ENCODE data around the gene MDN1.
"Not testable (repeated sequence)": the region's sequence is repeated elsewhere in the genome, so short reads cannot be mapped to it uniquely, and the experiment has no call there.

Gene MDN1

GRCh38 chr6:89819336-89820130, at the start of gene MDN1:
TSS of gene MDN1 (minus strand) at chr6:89819794. CDS start at chr6:89819607, 187 bp downstream.
- peak; percentile 94 for DNase-seq (ENCODE audit: low spot score)

DNA sequence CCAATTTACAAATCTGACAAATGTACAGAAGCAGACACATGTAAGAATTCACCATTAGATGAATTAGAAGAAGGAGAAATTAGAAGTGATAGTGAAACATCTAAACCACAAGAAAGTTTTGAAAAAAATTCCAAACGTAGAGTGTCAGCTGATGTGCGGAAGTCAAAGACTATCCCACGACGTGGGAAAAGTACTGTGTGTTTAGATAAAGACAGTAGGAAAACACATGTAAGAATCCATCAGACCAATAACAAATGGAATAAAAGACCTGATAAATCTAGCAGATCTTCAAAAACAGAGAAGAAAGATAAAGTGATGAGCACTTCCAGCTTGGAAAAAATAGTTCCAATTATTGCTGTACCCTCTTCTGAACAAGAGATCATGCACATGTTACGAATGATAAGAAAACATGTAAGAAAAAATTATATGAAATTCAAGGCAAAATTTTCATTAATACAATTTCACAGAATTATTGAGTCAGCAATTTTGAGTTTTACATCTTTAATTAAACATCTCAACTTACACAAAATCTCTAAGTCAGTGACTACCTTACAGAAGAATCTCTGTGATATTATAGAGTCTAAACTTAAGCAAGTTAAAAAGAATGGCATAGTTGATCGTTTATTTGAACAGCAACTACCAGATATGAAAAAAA, 46.6 kb upstream of the MDN1 start:
- DNase-seq (ENCODE audit: low spot score) = no peak

DNA sequence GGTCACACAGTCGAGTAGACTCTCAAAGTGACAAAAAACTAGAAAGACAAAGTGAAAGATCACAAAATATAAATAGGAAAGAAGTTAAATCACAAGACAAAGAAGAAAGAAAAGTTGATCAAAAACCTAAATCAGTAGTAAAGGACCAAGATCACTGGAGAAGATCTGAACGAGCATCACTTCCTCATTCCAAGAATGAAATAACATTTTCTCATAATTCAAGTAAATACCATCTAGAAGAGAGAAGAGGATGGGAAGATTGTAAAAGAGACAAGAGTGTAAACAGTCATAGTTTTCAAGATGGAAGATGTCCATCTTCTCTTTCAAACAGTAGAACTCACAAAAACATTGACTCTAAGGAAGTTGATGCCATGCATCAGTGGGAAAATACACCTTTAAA, 43.1 kb upstream of the MDN1 start:
- no peak for DNase-seq (ENCODE audit: low spot score)

GRCh38 chr6:89862273-89862672, 42.7 kb upstream of the MDN1 start:
- no peak for DNase-seq (ENCODE audit: low spot score)

GRCh38 chr6:89859744-89860143, 40.1 kb upstream of the MDN1 start:
- peak; percentile 79 for DNase-seq (ENCODE audit: low spot score)

- DNase-seq (ENCODE audit: low spot score) = no peak
Observed at GRCh38 chr6:89858041-89858440, 38.4 kb upstream of the MDN1 start.

- DNase-seq (ENCODE audit: low spot score) = no peak
Observed at GRCh38 chr6:89853068-89853467, 33.5 kb upstream of the MDN1 start.

DNA sequence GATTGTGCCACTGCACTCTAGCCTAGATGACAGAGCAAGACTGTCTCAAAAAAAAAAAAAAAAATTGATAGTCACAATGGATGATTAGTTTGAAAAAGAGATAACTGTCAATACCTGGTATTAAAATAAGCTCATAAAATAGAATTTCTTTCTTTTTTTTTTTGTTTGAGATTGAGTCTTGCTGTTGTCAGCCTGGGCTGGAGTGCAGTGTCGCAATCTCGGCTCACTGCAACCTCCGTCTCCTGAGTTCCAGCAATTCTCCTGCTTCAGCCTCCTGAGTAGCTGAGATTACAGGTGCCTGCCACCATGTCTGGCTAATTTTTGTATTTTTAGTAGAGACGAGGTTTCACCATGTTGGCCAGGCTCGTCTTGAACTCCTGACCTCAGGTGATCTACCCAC, 27.9 kb upstream of the MDN1 start:
- DNase-seq (ENCODE audit: low spot score) = not testable (repeated sequence)

GRCh38 chr6:89843070-89843469, 23.5 kb upstream of the MDN1 start:
- DNase-seq (ENCODE audit: low spot score) = no peak

GRCh38 chr6:89842228-89842627, 22.6 kb upstream of the MDN1 start:
- no peak for DNase-seq (ENCODE audit: low spot score)

DNA sequence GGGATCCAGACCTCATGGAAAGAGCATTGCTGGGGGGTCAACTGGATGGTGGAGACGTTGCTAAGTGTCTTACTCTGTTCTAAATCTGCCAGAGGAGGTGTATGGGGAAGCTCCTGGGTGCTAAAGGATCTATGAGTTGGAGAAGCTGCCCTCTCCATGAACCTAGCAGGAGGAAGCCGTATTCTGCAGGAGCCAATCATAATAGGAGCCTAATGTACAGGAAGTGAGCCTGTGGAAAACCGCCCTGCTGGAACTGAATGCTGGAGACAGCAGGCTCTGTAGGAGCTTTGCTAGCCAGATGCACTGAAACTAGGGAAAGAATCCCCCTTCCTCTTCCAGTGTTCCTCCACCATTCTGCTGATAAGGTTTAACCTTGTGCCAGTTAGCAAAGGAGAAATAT, 20.9 kb upstream of the MDN1 start:
- no peak for DNase-seq (ENCODE audit: low spot score)

DNA sequence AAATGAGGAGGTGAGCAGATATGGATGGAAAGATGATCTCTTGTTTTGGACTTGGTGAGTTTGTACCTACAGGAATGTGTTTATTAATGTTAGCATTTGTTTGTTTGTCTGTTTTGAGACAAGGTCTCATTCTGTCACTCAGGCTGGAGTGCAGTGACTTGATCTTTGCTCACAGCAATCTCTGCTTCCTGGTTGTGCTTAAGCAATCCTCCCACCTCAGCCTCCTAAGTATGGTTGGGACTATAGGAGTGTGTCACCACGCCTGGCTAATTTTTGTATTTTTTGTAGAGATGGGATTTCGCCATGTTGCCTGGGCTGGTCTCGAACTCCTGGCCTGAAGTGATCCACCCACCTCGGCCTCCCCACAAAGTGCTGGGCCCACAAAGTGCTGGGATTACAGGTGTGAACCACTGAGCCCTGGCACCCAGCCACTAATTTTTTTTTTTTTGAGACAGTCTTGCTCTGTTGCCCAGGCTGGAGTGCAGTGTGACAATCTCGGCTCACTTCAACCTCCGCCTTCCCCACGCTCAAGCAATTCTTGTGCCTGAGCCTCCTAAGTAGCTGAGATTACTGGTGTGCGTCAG, 17.1 kb upstream of the MDN1 start:
- no peak for DNase-seq (ENCODE audit: low spot score)

GRCh38 chr6:89834884-89835792, 15.5 kb upstream of the MDN1 start:
- DNase-seq (ENCODE audit: low spot score) = peak; percentile 90

GRCh38 chr6:89830170-89830809, 10.7 kb upstream of the MDN1 start:
- no peak for DNase-seq (ENCODE audit: low spot score)

DNA sequence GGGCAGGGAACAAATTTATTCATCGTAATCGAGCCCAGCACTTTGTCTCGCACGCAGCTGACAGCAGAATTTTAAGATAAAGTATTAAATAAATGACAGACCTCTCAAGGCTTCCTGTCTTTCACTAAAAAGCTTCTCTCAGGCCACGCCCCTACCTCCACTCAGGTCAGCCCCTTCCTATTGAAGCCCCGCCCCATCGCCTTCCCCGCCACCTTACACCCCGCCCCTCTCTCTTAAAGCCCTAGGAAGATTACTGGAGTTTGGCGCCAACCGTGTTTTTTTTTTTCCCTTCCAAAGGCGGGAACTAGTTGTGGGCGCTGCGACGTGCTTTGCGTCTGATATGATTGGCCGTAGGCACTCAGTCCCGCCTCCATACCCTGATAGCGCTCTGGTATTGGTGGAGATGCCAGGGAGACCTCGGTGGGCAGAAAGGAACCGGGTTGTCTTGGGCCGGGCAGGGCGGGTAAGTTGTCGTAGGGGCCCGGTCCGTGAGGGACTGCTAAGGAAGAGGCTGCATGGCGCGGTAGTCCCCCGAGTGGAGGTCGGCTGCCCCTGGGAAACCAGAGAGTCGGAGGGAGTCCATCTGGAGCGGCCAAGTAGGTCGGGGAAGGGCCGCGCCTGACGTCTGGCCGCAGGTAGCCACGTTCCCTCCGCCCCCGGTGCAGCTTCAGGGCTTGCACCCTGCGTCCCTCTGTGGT, 10.0 kb upstream of the MDN1 start, which contains the start of gene CASP8AP2:
TSS of gene CASP8AP2 (plus strand) at position 409 of the 698 bp plus-strand sequence.
- DNase-seq (ENCODE audit: low spot score) = peak; percentile 97

DNA sequence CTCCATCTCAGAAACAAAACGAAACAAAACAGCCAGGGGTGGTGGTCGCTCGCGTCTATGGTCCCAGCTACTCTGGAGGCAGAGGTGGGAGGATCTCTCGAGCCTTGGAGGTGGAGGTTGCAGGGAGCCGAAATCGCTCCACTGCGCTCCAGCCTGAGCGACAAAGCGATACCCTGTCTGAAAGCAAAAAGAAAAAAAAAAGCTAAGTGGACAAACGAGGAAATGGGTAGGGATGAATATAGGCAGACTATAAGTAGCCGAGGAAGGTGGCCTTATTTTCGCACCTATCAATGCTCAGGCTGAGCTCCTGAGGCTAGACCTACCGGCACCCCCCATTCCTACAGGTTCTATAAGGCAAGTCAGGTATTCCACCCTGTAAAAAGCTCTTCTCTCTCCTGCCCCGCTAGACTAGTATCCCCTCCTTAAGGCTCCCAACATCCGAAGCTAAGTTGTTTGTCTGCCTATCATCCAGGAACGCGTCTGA, 9.4 kb upstream of the MDN1 start:
- no peak for DNase-seq (ENCODE audit: low spot score)

DNA sequence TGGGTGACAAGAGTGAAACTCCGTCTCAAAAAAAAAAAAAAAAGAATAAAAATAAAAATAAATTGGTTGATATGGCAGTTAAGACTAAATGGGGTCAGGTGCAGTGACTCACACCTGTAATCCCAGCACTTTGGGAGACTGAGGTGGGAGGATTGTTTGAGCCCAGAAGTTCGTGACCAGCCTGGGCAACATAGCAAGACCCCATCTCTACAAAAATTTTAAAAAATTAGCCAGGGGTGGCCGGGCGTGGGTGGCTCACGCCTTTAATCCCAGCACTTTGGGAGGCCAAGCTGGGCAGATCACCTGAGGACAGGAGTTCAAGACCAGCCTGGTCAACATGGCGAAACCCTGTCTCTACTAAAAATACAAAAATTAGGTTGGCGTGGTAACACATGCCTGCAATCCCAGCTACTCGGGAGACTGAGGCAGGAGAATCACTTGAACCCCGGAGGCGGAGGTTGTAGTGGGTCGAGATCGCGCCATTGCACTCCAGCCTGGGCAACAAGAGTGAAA, 8.9 kb upstream of the MDN1 start:
- not testable (repeated sequence) for DNase-seq (ENCODE audit: low spot score)

DNA sequence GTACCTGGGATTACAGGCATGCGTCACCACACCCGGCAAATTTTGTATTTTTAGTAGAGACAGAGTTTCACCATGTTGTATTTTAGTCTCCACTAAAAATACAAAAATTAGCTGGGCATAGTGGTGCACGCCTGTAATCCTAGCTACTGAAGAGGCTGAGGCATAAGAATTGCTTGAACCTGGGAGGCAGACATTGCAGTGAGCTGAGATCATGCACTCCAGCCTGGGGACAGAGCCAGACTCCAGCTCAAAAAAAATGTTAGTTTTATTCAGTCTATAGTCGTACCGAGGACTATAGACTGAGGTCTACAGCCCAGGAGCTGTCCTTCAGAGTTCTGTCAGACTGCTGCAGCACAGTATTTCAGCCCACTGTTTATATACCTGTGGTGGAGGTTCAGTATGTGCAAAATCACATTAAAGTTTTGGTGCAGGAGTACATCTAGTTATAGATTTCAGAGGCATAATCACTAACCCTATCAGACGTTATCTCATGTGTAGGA, 6.5 kb upstream of the MDN1 start:
- no peak for DNase-seq (ENCODE audit: low spot score)

DNA sequence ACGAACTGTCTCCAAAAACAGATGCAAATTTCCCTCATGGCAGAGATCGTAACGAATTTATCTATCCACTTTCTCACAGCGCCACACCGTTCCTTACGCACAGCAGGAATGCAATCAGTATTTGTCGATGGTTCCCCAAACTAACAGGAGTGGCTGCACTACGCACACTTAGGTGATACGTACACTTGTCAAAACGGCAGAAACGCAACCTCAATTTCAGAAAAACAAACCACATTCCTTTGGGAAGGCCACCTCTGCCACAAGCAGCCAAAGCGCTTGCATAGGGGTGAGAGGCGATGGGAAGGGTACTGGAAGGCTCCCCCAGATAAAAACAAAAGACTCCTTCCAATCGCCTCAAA, 638 bp downstream of the MDN1 start:
- peak; percentile 11 for DNase-seq (ENCODE audit: low spot score)

DNA sequence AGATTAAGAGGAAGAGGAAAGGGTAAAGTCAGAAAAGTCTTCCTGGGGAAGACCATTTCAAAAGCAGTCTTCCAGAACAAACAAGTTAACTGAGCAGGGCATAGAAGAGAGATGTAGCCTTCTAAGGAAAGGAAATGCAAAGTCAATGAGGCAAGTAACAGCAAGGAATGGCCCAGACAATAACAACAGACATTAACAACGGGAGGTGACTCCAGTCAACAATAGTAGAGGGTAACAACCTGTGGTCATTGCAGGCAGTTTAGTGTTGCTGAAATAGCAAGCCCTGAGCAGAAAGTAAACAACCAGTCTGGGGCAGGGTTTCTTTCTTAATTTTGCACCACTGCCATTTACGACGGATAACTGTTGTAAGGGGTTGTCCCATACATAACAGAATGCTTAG, 2.1 kb downstream of the MDN1 start:
- no peak for DNase-seq (ENCODE audit: low spot score)

Data from activated CD4-positive, alpha-beta T cell treated with anti-CD3 and anti-CD28 coated beads, Interleukin-2, Interleukin-4, amounts not matched to agents 100 ng/mL and 50 ng/mL, durations not matched to agents 16 hours and 8 hours (primary cell).